Measurements from ENCODE around the gene CHRNB1. TPM values are rescaled to one million over a fixed set of nuclear protein-coding genes. Genes with fewer than 3 reads are reported as not detected.

Gene CHRNB1
- total and polyA plus RNA-seq, 2 of the 8 experiments (the other 6 are each of a cell fraction or from before 2014, with no cell fraction given), result 14.1 to 28.2 TPM

- TF ChIP-seq JUND (IDR thresholded peaks at IDR 0.05; ENCODE audit: low read length) (no peak), CREB1 (IDR thresholded peaks at IDR 0.05) (no peak), TBP (IDR thresholded peaks at IDR 0.05; ENCODE audit: low read depth, low read length) (no peak), SIN3A (conservative IDR thresholded peaks at IDR 0.05 in 1 of 2, IDR thresholded peaks at IDR 0.05 in 1 of 2; ENCODE audit: low read depth in 1 of 2, low read length in 2 of 2) (no peak)
Measured at GRCh38 chr17:7411427-7411750, 33.5 kb upstream of the CHRNB1 start (continued).
